ENCODE measurements around the gene JAKMIP1.
"Not testable (repeated sequence)": the region's sequence is repeated elsewhere in the genome, so short reads cannot be mapped to it uniquely, and the experiment has no call there.

Gene JAKMIP1

DNA sequence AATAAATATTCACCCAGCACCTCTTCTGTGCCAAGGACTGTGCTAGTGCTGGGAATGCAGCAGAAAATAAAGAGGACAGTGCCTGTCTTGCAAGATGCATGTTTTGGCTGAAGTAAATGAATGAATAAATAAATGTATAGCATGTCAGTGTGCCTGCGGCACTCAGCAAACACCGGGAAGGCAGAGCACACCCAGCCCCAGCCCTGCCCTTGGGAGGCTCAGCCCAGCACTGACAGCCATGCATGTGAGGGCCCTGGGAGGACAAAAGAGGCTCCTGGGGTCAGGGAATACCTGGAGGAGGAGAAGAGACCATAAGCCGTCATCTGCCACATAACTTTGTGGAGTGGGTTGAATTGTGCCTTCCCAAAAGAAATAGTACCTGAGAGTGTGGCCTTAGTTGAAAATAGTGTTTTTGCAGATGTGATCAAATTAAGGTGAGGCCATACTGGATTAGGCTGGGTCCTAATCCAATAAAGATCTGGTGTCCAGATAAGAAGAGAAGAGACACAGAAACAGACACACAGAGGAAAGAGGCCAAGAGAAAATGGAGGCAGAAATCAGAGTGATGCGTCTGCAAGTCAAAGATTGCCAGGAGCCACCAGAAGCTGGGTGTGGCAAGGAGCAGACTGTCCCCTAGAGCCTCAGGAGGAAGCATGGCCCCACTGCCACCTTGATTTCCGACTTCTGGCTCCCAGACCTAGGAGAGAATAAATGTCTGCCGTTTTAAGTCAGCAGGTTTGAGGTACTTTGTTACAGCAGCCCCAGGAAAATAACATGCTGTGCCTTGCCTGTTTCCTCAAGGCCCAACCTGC lies 198.5 kb downstream of the JAKMIP1 start:
- DNase-seq: no peak

DNA sequence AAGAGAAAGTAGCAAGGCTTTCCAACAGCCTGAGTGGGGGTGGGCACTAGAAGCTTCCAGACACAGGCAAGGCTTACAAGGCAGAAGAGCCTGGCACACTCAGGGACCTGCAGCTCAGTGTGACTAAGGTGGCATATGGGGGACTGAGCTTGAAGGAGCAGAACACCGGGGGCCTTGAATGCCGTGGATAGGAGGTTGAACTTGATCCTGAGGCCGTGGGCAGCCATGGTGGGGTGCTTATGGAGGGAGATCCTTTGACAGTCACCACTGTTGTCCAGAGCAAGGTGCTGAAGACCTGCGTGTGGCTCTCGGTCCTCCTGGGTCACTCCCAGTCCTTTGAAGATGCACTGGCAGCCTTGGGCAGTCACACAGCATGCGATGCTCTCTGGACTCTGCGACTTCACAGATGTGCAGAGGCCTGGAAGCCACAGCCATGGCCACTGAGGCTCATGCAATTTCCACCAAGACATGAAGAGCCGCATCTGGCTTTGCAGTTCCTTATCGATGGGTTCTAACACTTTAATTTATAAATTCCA lies 200.5 kb downstream of the JAKMIP1 start:
- no peak for DNase-seq

DNA sequence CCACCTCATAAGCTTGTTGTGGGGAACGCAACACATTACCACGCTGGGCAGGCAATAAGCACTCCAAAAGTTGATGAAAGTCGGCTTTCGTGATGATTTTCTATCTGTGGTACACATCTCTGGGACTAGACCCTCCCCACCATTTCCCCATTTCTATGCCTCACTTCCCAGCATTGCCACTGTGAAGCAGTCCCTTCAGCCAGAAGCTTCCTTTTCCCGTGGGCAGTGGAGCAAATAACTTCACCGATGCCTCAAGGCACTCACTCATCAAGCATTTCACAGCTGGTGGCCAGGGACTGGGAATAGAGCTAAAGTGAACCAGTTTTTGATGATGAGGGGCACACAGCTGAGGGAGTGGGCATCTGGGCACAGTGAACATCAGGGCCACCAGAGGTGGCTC lies 201.0 kb downstream of the JAKMIP1 start:
- DNase-seq: no peak

DNA sequence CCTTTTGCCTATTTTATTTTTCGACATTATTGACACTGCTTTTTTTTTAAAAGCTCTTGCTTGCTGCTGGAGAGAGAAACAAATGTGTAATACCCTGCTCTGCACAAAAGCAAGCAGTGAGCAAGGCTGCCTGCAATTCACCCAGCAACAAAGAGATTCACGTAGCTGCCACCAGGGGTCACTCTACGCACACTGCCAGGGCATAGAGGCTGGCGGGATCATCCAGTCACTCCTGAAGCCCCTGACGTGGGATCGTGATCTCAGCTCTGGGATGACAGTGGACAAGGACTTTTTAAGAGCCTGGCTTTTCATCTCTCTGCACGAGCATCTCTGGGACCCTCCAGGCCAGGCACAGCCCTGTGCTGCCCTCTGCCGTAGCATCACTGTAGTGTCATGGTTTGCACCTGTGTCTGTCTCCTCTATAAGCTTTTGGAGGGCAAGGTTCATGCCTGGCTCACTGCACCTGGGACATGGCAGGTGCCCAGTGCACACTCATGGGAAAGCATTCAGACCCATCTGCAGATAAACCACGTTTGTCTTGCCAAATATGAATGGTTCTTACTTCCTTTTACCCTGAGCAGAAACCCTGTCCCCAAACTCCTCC lies 201.9 kb downstream of the JAKMIP1 start:
- DNase-seq: peak; percentile 50

DNA sequence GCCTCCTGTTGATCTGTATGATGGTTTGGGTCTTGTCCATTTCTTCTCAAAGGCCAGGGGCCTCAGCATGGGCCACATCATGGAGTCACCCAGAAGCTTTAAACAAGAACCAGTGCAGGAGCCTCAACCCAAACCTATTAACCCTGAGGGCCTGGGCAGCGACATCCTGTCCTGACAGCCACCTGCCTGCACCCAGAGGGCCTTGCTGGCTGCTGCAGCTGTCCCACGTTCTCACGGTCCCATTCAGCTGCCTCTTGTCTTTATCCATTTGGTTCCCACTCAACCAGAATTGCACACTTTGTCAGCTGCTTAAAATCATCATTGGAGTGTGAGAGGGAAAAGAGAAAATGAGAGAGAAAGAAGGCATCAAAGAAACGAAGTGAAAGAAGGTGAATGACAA lies 203.7 kb downstream of the JAKMIP1 start:
- DNase-seq: no peak

DNA sequence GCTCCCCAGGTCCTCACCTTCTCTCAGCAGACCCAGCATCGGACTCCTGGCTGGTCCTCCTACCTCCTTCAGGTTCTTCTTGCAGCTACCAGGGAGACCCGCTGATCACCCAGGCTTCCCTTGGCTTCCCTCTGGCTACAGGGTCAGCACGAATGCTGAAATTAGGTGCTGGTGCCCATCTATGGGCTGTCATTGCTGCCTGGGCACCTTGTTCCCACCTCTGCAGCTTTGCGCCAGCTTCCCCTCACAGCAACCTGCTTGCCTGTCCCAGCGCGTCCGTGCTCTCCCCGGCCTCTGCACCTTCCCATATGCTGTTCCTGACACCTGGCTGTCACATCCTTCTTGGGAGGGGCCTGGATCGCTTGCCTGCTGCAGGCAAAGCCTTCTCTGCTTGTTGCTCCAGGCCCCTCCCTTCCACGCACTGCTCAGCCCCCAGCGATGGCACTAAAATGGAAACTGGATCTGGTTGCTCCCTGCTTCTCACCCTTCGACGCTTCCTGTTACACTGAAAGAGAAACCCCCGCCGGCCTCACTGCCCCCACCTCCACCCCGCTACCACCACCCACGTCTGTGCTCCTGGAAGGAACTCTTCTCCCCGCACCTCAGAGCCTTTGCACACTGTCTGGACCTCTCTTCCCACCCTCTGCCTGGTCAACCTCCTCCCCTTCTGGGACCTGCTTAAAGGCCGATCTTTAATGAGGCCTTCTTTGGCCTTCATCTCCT lies 204.3 kb downstream of the JAKMIP1 start:
- no peak for DNase-seq

DNA sequence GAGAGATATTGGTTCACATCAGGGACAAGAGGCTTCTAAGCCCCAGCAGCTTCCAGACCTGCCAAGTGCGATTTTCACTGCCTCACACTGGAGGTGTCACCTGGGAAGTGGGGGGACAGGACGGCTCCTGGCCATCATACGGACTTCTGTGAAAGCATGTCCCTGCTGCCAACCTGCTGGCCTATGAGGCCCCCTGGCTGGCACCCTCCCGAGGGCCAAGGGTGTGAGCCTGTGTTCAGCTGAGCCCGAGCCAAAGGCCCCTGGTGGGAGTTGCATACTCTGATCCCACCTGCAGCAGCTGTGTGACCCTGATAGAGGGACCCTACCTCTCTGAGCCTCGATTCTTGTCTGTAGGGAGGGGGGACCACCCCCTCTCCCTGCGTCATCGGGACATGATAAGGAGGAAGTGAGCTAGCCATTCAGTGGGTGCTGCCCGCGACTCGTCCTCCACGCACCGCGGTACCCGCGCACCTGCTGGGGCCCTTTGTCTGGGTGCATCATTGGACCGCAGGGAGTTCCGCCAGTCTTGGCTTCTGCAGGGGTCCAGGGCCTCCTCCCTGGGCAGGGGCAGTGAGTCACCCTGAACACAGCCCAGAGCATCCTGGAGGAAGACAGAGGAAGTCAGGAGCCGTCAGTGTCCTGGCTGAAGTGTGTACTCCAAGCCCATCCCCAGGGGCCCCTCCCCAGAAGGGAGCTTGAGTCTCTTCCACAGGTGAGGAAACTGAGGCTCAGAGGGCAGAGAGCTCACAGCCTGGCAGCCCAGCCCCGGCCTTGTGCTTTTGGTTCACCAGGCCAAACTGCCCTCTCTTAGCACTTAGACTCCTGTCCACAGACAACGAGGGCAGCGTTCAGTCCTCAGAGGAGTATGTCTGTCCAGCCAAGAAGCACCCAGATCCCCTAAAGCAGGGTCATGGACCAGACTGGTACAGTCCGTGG lies 206.2 kb downstream of the JAKMIP1 start:
- no peak for DNase-seq

DNA sequence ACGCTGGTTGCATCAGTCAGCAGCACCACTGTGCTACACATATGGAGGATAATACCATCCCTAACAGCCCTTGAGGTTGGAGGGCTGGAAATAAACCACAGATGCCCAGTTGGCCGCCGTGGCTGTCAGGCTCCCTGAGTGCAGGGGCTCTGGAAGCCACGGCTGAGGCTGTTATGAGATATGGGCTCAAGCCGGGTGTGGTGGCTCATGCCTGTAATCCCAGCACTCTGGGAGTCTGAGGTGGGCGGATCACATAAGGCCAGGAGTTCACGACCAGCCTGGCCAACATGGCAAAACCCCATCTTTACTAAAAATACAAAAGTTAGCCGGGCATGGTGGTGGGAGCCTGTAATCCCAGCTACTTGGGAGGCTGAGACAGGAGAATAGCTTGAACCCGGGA lies 207.0 kb downstream of the JAKMIP1 start:
- not testable (repeated sequence) for DNase-seq

DNA sequence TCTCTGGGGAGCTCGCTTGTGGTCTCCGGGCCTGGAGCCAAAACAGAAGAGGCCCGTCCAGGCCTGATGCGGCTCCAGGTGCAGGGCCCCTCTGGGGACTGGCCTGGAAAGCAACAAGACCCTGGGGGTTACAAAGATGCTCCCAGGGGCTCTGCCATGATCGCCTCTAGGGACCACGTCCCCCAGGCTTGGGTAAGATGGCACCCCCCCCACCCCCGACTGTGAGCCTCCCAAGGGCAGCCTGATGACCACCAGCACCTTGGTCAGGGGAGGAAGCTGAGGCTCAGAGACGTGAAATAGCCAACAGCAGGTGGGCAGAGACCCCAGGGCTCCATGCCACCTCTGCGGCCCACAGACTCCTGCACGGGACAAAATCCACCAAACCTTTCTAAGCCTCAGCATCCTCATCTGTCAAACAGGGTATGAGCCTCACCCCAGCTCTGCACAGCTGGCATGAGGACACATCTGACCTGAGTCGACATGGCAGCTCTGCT lies 207.5 kb downstream of the JAKMIP1 start:
- no peak for DNase-seq

DNA sequence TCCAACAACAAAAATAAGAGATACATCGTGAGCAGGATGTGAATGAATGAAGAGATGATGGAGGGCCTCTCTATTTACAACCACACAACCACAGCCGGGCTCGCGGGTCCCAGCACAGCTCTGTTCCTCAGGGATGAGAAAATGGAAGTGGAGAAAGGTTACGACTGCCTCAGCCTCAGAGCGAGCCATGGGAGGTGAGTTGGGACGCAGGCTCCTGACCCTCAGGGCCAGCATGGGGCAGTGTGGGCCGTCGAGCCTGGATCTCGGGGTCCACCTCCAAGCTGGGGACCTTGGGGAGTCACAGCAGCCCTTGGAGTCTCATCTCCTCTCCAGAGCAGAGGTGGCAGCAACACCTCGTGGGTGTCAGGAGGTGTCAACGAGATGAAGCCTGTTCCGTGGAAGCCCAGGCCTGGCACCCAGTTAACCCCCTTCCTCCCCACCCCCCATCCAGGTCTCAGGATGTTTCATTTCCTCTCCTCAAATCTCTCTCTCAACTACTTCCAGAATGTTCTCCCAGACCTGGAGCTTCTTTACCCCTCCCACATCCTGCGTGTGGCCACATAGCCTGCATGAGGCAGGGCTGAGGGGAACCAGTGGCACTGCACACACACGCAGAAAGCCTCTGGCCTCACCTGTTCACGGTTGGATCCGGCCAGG lies 208.1 kb downstream of the JAKMIP1 start:
- DNase-seq: no peak

DNA sequence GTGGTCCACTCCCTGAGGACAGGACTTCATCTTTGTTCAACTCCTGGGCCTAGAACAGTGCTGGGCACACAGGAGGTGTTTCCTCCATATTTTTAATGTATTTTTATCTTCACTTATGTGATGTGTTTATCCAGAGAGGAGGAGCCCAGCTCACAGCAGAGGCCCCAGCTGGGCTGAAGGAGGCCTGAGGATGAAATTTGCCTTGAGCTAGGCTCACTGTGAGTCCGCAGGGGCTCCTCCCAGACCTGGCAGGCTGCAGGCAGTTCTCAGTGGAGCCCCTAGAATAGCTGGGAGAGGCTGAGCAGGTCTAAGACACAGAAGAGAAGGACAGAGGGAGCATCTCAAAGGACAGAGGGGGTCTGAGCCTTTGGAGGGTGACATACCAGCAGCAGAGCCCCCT lies 208.9 kb downstream of the JAKMIP1 start:
- no peak for DNase-seq

DNA sequence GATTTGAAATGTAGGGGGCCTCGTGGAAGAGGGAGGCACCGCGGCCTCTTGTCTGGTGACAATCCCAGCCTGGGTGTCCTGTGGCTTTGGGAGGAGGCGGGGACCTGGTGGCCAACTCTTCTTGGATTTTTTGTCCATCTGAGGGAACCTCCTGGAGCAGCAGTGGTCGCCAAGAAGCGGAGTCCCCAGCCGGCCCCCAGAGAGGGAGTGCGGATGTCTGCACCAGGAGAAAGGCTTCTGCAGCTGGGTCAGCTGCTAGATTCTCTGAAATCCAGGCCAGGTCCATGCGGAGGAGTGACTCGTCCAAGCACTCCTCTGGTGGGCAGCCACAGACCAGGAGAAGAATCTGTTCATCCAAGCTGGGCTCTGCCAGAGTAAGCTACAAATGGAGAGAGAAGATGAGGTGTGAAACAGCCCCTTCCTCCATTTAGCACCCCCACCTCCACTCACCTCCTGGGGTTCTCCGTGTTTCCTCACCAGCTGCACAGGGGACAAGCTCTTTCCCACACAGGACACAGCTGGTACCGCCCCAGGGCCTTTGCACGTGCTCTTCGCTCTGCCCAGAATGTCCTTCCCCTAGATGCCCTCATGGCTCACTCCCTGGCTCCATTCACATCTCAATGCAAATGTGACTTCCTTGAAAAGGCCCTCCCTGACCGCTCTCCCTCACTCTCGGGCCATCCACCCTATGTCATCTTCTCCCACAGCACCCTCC lies 209.7 kb downstream of the JAKMIP1 start:
- no peak for DNase-seq

DNA sequence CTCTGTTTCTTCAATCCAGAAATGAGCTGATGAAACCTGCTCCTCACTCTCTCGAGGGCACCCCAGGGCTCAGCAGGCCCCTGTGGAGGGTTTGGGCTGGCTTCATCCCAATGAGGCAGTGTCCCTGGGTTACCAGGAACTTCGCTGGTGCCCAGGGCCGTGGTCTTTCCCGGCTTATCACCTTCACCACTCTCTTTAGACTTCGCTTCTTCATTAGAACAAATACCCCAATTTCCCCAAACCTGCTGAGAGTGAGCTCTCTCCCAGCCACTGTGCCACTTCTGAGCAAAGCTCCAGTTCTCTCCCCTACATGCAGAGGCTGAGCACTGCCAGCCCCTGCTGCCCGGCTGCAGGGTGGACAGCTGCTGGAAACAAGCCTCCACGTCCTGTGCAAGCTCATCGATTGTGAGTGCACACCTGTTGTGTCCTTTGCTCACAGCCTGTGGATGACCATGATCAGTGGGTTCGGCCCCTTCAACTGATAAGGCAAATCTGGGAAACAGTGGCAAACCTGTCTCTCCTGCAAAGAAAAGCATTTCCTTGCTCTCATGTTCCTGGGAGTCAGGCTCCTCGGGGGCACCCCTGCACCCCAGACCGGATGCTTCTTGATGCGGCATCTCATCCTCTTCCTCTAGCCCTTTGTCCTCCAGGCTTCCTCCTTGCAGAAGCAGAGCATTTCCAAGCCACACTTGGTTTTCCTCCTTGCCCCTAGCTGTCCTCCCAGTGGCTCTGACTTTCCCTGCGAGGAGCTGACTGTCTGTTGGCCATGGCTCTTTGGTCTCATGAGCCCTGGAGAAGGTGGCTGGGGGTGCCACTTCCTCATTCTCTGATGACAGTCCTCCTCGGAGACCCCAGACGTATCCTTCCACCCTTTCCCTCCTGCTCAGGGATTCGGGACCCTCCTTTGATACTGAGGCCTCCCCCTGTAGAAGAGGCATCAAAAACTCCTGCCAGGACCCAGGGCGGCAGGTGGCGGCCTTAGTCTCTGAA lies 210.8 kb downstream of the JAKMIP1 start:
- no peak for DNase-seq

DNA sequence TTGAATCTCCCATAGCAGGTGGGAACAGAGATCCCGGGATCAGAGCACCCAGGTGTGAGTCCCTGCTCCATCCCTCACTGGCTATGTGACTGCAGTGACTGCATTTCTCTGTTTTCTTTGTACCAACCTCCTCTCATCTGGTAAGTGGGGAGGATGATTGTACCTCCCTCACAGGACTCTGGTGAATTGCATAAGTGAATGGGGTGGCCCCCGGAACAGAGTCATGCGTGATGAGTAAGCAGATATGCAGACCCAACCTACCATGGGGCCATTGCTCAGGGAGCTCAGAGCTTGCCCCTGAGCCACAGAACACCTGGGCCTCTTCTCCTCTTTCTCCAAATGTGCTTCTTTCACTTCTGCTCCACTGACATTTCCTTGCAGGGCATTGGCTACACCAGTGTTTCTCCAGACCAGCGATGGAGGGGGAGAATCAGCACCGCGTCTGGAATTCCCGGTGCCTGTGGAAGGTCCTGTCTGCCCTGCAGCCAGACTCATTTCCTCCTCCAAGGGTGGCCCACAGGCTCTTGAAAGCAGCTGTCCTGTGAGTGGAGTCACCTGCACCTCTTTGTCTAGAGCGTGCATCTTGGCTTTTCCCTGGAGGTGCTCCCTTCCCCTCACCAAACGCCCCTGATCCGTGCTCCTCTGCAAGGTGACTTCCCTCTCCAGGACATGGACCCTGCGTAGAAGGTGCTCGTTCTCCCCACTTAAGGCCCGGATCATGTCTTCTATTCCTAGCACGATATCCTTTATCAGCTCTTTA lies 212.1 kb downstream of the JAKMIP1 start:
- DNase-seq: no peak

DNA sequence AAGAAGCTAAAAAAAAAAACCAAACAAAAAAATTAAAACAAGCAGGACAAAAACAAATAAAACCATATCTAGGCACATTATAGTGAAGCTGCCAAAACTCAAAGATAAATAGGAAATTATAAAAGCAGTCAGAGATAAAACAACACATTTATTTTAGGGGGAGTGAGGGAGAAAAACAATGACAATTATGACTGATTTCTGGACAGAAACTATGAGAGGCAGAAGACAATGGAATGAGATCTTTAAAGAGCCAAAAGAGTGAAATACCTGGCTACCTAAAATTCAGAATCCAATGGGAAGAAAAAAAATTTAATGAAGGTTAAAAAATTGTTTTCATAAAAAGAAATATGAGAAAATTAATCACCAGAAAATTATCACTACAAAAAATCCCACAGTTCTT lies 215.5 kb downstream of the JAKMIP1 start:
- DNase-seq: no peak

DNA sequence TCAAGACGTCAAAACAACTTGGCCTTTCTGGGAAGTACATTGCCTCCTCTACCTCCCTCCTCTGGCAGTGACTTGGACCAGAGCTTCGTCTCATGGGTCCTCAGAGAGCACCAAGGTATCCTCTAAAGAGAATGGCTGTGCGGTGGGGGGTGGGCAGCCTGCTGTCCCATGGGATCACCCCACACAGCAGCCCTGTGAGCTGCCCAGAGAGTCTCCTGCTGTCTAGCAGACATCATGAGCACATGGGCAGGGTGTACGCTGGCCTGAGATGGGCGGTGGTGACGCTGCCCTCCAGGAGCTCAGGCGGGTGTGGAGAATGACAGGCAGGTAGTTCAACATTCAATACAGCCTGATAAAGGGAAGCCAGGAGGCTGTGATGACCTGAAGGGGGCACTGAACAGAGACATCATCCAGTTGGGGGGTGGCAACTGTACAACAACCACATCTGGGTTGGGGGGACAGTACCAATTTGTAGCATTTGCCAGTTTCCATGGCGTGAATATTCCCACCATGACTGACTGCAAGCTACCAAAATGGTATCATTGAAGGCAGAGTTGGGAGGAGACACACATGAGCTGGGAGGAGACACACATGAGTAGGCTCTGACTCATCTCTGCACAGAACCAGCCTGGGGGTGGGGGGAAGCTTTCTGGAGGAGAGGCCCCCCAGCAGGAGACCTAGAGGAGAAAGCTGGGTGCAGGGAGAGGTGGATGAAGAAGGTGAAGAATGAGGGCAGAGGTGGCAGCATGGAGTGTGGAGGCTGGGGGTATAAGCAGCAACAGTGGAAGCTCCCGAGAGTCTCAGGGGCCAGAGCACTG lies 218.0 kb downstream of the JAKMIP1 start:
- DNase-seq: no peak

DNA sequence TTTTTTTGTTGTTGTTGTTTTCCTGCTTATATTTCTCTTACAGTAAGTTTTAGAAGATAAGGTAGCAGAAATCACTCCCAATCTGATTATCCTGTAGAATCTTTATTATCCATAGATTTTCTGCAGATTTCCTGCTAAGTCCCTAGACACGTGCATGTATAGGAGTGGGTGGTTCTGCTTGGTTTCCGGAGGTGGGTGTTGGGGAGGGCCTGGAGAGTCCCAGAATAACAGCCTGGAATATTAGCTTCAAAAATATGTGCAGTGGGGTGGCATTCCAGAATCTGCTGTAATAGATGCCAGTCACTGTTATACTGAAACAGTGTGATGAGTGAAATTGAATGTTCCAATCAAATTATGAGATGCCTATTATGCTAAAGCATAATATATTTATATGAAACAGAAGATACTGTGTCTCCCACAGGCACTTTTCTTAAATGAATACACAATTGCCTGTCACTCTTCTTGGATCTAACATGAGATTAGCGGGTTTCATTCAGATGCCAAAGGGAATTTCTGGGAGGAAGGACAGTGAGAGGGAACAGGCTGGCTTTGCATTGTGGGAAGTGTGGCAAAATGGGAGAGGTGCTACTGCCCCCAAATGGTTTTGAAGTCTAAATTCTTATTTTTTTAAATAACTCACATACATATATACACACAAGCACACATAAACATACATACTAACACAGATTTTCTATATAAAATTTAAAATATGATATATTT lies 219.8 kb downstream of the JAKMIP1 start:
- no peak for DNase-seq

DNA sequence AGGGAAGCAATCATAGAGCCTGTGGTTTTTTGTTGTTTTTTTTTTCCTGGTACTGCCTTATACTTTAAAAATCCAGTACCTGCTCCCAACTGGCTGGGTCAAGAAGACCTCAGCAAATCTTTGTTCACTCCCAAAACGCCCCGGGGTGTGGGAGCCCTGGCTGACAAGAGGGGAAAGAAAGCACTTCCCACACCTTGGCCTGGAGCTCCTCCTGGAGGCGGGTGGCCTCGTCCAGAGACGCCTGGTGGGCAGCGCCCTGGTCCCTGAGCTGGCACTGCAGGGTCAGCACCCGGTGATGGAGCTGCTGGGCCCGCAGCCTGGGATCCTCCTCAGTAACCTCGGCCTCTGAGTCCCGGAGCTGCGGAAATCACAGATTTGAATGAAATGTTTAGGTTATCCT lies 220.4 kb downstream of the JAKMIP1 start:
- no peak for DNase-seq
